HepG2 (cell line): ENCODE measurements around the gene MRPL27. TPM values are rescaled to one million over a fixed set of nuclear protein-coding genes. Genes with fewer than 3 reads are reported as not detected.

Experiments
- EZH2 ChIP-seq: conservative IDR thresholded peaks from 2 replicates; pipeline ENCODE4 v1.6.1; 2012; ENCODE audit warnings: mild to moderate bottlenecking, low read depth, low read length, moderate library complexity
- FOXA3 ChIP-seq: IDR thresholded peaks from 2 replicates; pipeline ENCODE4 v1.6.1; 2016; ENCODE audit warnings: missing genetic modification reagents, missing compliant biosample characterization
- HNRNPK ChIP-seq: fragments of 200-400 bp; formaldehyde crosslinking; IDR thresholded peaks from 2 replicates; pipeline ENCODE4 v1.6.1; 2018; ENCODE audit warnings: low read length, low read depth, moderate library complexity, mild to moderate bottlenecking; ENCODE audit not compliant: poor library complexity, severe bottlenecking
- MZF1 ChIP-seq: sonication (generic); formaldehyde crosslinking; IDR thresholded peaks from 2 replicates; pipeline ENCODE4 v1.8.1; 2023; ENCODE audit warnings: mild to moderate bottlenecking, missing genetic modification reagents, borderline replicate concordance
- NFE2L1 ChIP-seq: sonication (generic); formaldehyde crosslinking; IDR thresholded peaks from 2 replicates; pipeline ENCODE4 v1.4.0; 2020; ENCODE audit warnings: missing genetic modification reagents, mild to moderate bottlenecking, borderline replicate concordance
- SUZ12 ChIP-seq: fragments of 150-350 bp; IDR thresholded peaks from 2 replicates; pipeline ENCODE4 v1.6.1; 2014; ENCODE audit warnings: low read depth, low read length
- ZFP36L2 ChIP-seq: sonication (generic); formaldehyde crosslinking; IDR thresholded peaks from 2 replicates; pipeline ENCODE4 v1.4.0; 2020; ENCODE audit warnings: missing genetic modification reagents
- ZFP90 ChIP-seq: sonication (generic); formaldehyde crosslinking; IDR thresholded peaks from 2 replicates; pipeline ENCODE4 v1.8.0; 2022; ENCODE audit warnings: missing genetic modification reagents, mild to moderate bottlenecking, inconsistent platforms, borderline replicate concordance
- ZNF232 ChIP-seq: sonication (generic); formaldehyde crosslinking; IDR thresholded peaks from 2 replicates; pipeline ENCODE4 v1.4.0; 2020; ENCODE audit warnings: missing genetic modification reagents, borderline replicate concordance
- ZNF235 ChIP-seq: sonication (generic); formaldehyde crosslinking; IDR thresholded peaks from 2 replicates; pipeline ENCODE4 v1.8.1; 2023; ENCODE audit warnings: mild to moderate bottlenecking, missing genetic modification reagents, borderline replicate concordance
- ZNF382 ChIP-seq: sonication (generic); formaldehyde crosslinking; IDR thresholded peaks from 2 replicates; pipeline ENCODE4 v1.5.0; 2020; ENCODE audit warnings: missing genetic modification reagents, mild to moderate bottlenecking, borderline replicate concordance
- polyA plus RNA-seq, 8 experiments: library from polyadenylated mRNA; depleted of rRNA in 3 of 8; stranded (reverse) in 7 of 8; unstranded in 1 of 8; fragments of >200 nt; fragmentation: Illumina TruSeq in 4 of 8; extraction: Trizol in 4 of 8; gene quantifications; 2 replicates each; pipeline versions ENCODE4 v1.2.1 to v1.2.3, GENCODE V29; 2011 to 2016; ENCODE audit warnings: low read depth in 4 of 8, missing spikeins in 1 of 8, mixed read lengths in 1 of 8; ENCODE audit not compliant: insufficient read depth in 1 of 8
- total RNA-seq, 5 experiments: library from RNA; depleted of rRNA; stranded (reverse); fragments of >200 nt; fragmentation: Illumina TruSeq; extraction: Trizol; gene quantifications; 2 replicates each; pipeline ENCODE4 v1.2.3, GENCODE V29; 2016; ENCODE audit warnings: low read depth in 1 of 5
- TF ChIP-seq, protein P1 (sequence below): sonication (generic); formaldehyde crosslinking; IDR thresholded peaks from 2 replicates; pipeline ENCODE4 v1.4.0; 2020; ENCODE audit warnings: missing genetic modification reagents
- TF ChIP-seq, protein P2 (sequence below): IDR thresholded peaks from 2 replicates; pipeline ENCODE4 v1.6.1; 2016; ENCODE audit warnings: control low read depth
- TF ChIP-seq, protein P3 (sequence below): sonication (generic); formaldehyde crosslinking; IDR thresholded peaks from 2 replicates; pipeline ENCODE4 v1.9.0; 2022; ENCODE audit warnings: low read depth, missing genetic modification reagents
- TF ChIP-seq, protein P4 (sequence below): sonication (generic); formaldehyde crosslinking; IDR thresholded peaks from 2 replicates; pipeline ENCODE4 v1.5.0; 2020; ENCODE audit warnings: missing genetic modification reagents
- TF ChIP-seq, protein P5 (sequence below): sonication (generic); formaldehyde crosslinking; IDR thresholded peaks from 2 replicates; pipeline ENCODE4 v1.8.0; 2022; ENCODE audit warnings: mild to moderate bottlenecking, missing genetic modification reagents, borderline replicate concordance
- TF ChIP-seq, protein P6 (sequence below): sonication (generic); formaldehyde crosslinking; IDR thresholded peaks from 2 replicates; pipeline ENCODE4 v1.4.0; 2020; ENCODE audit warnings: low read depth, missing genetic modification reagents

Gene MRPL27
- total and polyA plus RNA-seq, 2 of the 13 experiments (the other 11 are each of a cell fraction or from before 2014, with no cell fraction given) = 137 to 217 TPM

DNA sequence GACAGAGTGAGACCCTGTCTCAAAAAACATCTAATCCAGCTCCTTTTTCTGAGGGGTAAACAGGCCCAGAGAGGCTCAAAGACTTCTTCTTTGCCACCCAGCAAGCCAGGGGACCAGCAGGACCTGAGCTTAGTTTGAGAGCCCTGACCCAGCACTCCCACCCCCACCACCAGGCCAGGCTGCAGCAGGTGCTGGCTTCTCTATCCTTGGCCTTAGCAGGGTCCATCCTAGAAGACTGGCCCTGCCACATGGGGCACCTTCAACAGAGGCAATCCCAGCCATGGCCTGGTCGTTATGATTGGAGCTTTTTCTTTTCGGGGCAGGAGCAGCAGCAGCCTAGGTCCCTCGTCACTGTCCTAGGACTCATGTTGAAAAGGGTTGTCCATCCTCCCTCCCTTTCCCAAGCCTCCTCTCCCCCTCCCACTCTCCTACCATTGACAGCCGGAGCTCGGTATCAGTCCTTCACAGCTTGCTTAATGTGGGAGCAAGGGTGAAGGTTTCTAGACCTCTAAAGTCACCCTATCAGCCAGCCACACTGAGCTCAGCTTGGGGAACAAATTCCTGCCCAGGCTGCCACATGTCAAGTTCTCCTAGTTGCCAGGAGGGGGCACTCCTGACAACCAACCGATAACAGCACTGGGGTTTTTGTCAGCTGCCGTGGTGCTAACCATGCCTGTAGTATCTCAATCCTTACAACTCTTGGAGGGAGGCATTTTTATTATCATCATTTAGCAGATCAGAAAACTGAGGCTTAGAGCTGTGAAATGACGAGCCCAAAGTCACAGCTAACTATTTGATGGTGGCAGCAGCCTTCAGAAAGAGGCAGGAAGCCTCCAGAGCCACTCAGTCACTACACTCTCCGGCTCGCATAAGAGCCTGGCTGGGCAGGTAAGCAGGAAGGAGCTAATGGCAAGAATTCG lies 11.2 kb downstream of the MRPL27 start (continued):
- no peak for TF ChIP-seq HNRNPK
- no peak for TF ChIP-seq EZH2
- TF ChIP-seq, protein P1, sequence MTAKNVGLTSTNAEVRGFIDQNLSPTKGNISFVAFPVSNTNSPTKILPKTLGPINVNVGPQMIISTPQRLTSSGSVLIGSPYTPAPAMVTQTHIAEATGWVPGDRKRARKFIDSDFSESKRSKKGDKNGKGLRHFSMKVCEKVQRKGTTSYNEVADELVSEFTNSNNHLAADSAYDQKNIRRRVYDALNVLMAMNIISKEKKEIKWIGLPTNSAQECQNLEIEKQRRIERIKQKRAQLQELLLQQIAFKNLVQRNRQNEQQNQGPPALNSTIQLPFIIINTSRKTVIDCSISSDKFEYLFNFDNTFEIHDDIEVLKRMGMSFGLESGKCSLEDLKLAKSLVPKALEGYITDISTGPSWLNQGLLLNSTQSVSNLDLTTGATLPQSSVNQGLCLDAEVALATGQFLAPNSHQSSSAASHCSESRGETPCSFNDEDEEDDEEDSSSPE = 0 out of 2 replicates have a peak, but pooled peaks have one; percentile 16
- TF ChIP-seq, protein P2, sequence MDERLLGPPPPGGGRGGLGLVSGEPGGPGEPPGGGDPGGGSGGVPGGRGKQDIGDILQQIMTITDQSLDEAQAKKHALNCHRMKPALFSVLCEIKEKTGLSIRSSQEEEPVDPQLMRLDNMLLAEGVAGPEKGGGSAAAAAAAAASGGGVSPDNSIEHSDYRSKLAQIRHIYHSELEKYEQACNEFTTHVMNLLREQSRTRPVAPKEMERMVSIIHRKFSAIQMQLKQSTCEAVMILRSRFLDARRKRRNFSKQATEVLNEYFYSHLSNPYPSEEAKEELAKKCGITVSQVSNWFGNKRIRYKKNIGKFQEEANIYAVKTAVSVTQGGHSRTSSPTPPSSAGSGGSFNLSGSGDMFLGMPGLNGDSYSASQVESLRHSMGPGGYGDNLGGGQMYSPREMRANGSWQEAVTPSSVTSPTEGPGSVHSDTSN (CRISPR knock-in tag) = peak; percentile 48
- peak; percentile 37; the same call in 1 of the 2 replicates for TF ChIP-seq FOXA3 (CRISPR knock-in tag)
- no peak for TF ChIP-seq ZNF382
- TF ChIP-seq NFE2L1 = no peak
- TF ChIP-seq MZF1 (CRISPR knock-in tag) = no peak
- TF ChIP-seq ZNF232 = no peak
- no peak for TF ChIP-seq SUZ12
- TF ChIP-seq, protein P3, sequence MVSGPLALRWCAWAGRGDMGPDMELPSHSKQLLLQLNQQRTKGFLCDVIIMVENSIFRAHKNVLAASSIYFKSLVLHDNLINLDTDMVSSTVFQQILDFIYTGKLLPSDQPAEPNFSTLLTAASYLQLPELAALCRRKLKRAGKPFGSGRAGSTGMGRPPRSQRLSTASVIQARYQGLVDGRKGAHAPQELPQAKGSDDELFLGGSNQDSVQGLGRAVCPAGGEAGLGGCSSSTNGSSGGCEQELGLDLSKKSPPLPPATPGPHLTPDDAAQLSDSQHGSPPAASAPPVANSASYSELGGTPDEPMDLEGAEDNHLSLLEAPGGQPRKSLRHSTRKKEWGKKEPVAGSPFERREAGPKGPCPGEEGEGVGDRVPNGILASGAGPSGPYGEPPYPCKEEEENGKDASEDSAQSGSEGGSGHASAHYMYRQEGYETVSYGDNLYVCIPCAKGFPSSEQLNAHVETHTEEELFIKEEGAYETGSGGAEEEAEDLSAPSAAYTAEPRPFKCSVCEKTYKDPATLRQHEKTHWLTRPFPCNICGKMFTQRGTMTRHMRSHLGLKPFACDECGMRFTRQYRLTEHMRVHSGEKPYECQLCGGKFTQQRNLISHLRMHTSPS = no peak
- no peak for TF ChIP-seq ZFP36L2 (CRISPR knock-in tag)
- TF ChIP-seq, protein P4, sequence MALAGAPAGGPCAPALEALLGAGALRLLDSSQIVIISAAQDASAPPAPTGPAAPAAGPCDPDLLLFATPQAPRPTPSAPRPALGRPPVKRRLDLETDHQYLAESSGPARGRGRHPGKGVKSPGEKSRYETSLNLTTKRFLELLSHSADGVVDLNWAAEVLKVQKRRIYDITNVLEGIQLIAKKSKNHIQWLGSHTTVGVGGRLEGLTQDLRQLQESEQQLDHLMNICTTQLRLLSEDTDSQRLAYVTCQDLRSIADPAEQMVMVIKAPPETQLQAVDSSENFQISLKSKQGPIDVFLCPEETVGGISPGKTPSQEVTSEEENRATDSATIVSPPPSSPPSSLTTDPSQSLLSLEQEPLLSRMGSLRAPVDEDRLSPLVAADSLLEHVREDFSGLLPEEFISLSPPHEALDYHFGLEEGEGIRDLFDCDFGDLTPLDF (CRISPR knock-in tag) = no peak
- TF ChIP-seq, protein P5, sequence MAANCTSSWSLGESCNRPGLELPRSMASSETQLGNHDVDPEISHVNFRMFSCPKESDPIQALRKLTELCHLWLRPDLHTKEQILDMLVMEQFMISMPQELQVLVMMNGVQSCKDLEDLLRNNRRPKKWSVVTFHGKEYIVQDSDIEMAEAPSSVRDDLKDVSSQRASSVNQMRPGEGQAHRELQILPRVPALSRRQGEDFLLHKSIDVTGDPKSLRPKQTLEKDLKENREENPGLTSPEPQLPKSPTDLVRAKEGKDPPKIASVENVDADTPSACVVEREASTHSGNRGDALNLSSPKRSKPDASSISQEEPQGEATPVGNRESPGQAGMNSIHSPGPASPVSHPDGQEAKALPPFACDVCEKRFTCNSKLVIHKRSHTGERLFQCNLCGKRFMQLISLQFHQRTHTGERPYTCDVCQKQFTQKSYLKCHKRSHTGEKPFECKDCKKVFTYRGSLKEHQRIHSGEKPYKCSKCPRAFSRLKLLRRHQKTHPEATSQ = no peak
- no peak for TF ChIP-seq ZNF235 (CRISPR knock-in tag)
- TF ChIP-seq ZFP90 (CRISPR knock-in tag) = no peak
- TF ChIP-seq, protein P6, sequence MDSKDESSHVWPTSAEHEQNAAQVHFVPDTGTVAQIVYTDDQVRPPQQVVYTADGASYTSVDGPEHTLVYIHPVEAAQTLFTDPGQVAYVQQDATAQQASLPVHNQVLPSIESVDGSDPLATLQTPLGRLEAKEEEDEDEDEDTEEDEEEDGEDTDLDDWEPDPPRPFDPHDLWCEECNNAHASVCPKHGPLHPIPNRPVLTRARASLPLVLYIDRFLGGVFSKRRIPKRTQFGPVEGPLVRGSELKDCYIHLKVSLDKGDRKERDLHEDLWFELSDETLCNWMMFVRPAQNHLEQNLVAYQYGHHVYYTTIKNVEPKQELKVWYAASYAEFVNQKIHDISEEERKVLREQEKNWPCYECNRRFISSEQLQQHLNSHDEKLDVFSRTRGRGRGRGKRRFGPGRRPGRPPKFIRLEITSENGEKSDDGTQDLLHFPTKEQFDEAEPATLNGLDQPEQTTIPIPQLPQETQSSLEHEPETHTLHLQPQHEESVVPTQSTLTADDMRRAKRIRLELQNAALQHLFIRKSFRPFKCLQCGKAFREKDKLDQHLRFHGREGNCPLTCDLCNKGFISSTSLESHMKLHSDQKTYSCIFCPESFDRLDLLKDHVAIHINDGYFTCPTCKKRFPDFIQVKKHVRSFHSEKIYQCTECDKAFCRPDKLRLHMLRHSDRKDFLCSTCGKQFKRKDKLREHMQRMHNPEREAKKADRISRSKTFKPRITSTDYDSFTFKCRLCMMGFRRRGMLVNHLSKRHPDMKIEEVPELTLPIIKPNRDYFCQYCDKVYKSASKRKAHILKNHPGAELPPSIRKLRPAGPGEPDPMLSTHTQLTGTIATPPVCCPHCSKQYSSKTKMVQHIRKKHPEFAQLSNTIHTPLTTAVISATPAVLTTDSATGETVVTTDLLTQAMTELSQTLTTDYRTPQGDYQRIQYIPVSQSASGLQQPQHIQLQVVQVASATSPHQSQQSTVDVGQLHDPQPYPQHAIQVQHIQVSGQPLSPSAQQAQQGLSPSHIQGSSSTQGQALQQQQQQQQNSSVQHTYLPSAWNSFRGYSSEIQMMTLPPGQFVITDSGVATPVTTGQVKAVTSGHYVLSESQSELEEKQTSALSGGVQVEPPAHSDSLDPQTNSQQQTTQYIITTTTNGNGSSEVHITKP (CRISPR knock-in tag) = no peak
